ENCODE data around the gene ITPRIPL2.

GRCh38 chr16:19148189-19148588, 34.4 kb downstream of the ITPRIPL2 start:
- TF ChIP-seq POLR2AphosphoS5 (IDR thresholded peaks at IDR 0.05) (no peak), POLR2A (IDR thresholded peaks at IDR 0.05) (no peak)
- TF ChIP-seq, protein P1, sequence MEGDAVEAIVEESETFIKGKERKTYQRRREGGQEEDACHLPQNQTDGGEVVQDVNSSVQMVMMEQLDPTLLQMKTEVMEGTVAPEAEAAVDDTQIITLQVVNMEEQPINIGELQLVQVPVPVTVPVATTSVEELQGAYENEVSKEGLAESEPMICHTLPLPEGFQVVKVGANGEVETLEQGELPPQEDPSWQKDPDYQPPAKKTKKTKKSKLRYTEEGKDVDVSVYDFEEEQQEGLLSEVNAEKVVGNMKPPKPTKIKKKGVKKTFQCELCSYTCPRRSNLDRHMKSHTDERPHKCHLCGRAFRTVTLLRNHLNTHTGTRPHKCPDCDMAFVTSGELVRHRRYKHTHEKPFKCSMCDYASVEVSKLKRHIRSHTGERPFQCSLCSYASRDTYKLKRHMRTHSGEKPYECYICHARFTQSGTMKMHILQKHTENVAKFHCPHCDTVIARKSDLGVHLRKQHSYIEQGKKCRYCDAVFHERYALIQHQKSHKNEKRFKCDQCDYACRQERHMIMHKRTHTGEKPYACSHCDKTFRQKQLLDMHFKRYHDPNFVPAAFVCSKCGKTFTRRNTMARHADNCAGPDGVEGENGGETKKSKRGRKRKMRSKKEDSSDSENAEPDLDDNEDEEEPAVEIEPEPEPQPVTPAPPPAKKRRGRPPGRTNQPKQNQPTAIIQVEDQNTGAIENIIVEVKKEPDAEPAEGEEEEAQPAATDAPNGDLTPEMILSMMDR (IDR thresholded peaks at IDR 0.05), result no peak

Measured in prostate gland (tissue), 2 donors.